ENCODE measurements around the gene BTRC. TPM values are rescaled to one million over a fixed set of nuclear protein-coding genes. Genes with fewer than 3 reads are reported as not detected.
"Not testable (repeated sequence)": the region's sequence is repeated elsewhere in the genome, so short reads cannot be mapped to it uniquely, and the experiment has no call there.

Gene BTRC
- total RNA-seq (2014; rRNA removed; shearing (Covaris generic)): 13.0 and 13.2 TPM in 2 replicates

DNA sequence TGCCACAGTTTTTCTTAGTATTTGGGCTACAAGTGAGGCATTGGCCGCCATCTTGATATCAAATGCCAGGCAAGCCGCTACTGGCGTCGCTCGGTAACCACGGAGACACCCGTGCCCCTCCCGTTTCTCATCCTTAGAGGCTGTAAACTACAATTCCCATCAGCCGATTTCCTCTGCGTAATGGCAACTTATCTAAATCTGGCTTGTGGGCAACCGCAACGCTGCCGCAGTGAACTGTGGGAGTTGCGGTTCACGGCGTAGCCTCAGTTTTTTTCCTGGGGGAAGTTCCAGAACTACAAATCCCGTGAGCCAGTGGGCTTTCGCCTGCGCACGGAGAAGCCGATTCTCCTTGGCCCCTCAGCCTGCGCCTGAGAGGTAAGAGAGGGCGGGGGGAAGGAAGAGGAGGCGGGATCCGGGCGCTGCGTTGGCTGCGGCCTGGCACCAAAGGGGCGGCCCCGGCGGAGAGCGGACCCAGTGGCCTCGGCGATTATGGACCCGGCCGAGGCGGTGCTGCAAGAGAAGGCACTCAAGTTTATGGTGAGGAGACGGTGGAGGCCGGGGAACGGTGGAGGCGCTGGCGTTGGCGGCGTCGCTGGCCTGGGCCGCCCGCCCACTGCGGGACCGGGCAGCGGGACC lies at the start of gene BTRC:
BTRC (plus strand) TSS at position 474 of the 636 bp plus-strand sequence; CDS start at position 490, 16 bp downstream.
- H3K4me3 ChIP-seq (ENCODE audit: insufficient read depth, low read depth, low read length): peak within 1 kb of the TSS; percentile 77
- no peaks in the 10 kb centered on the region for H3K36me3 ChIP-seq (replicated peaks; ENCODE audit: control insufficient read depth, insufficient read depth, low read length)
- H3K27me3 ChIP-seq (ENCODE audit: control insufficient read depth, insufficient read depth, low read length): no peaks in the 10 kb centered on the region
- DNase-seq: peak; percentile 90

DNA sequence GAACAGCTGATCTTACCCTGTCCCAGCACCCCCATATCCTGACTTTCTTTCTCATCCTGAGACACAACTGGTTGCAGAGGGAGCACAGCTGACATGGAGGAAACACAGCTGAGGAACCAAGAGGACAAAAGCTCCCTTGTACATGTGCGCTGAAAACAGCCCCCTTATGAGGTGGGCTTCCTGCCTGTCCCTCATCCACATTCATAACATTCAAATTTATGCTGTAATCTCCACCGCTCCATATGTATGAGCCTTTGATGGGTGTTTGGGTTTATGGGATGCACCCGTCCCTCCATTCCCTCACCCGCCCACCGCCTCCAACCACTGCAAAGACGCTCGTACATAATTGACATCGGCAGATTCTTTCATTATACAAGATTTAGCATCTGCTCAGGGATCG lies 49.6 kb upstream of the BTRC start:
- no peak for DNase-seq
- Histone ChIP-seq H3K36me3 (replicated peaks; ENCODE audit: control insufficient read depth, insufficient read depth, low read length) (no peaks in the 10 kb centered on the region), H3K4me3 (ENCODE audit: insufficient read depth, low read depth, low read length) (no peak overlapping the region), H3K27me3 (ENCODE audit: control insufficient read depth, insufficient read depth, low read length) (peaks cover under 1% of the 10 kb centered on the region)

- H3K4me3 ChIP-seq (ENCODE audit: insufficient read depth, low read depth, low read length): no peak overlapping the region
- no peaks in the 10 kb centered on the region; the same call in 1 of the 2 replicates for H3K27me3 ChIP-seq (ENCODE audit: control insufficient read depth, insufficient read depth, low read length)
- H3K36me3 ChIP-seq (replicated peaks; ENCODE audit: control insufficient read depth, insufficient read depth, low read length): no peaks in the 10 kb centered on the region
- DNase-seq: no peak
Observed at GRCh38 chr10:101305320-101306241, 48.4 kb upstream of the BTRC start.

DNA sequence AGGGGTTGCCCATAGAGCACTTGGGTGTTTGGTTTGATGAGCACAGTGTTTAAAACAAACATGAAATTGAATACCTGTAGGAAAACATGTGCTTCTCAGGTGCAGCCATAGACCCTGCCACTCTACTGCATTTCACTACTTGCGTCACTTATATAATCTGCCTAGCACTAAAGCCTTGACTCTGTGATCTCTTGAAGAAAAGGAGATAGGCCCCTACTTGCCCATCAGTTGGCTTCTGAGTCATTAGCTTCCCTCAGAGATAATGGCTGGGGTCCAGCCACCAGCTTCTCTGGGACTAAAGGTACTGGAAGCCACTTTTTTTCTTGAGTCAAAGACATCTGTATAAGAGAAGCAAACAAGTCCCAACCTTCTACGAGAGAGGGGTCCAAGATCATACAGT lies 45.9 kb upstream of the BTRC start:
- no peak for DNase-seq
- Histone ChIP-seq H3K27me3 (ENCODE audit: control insufficient read depth, insufficient read depth, low read length) (no peaks in the 10 kb centered on the region), H3K4me3 (ENCODE audit: insufficient read depth, low read depth, low read length) (no peak overlapping the region), H3K36me3 (replicated peaks; ENCODE audit: control insufficient read depth, insufficient read depth, low read length) (no peaks in the 10 kb centered on the region)

DNA sequence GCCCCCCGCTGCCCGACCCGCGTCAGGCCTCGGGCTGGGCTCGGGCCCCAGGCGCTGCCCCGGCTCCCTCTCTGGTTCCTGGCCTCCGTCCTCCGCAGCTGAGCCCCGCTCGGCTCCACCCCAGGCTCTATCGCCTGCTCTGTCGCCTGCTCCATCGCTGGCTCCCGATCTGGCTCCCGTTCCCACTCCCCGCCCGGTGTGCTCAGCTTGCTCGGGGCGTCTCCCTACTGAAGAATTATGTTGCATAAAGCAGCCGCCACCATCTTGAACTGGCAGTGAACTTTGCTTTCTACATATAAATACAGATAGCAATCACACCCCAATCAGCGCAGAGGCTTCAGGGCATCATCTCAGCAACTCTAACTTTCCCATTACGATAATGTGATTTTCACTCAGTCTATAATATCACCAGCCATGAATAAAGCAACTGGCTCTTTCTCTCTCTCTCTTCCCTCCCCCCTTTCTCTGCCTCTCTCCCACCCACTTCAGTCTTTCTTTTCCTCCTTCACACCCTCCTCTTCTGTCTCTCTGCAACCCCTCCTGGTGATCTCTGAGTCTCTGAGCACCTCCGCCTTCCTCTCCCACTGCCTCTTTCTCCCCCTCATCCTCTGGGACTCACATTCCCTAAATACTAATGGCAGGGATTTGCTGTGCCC lies 43.3 kb upstream of the BTRC start:
- H3K36me3 ChIP-seq (replicated peaks; ENCODE audit: control insufficient read depth, insufficient read depth, low read length): no peaks in the 10 kb centered on the region
- DNase-seq: peak; percentile 79
- H3K27me3 ChIP-seq (ENCODE audit: control insufficient read depth, insufficient read depth, low read length): no peaks in the 10 kb centered on the region
- H3K4me3 ChIP-seq (ENCODE audit: insufficient read depth, low read depth, low read length): peak overlapping the region; percentile 37

DNA sequence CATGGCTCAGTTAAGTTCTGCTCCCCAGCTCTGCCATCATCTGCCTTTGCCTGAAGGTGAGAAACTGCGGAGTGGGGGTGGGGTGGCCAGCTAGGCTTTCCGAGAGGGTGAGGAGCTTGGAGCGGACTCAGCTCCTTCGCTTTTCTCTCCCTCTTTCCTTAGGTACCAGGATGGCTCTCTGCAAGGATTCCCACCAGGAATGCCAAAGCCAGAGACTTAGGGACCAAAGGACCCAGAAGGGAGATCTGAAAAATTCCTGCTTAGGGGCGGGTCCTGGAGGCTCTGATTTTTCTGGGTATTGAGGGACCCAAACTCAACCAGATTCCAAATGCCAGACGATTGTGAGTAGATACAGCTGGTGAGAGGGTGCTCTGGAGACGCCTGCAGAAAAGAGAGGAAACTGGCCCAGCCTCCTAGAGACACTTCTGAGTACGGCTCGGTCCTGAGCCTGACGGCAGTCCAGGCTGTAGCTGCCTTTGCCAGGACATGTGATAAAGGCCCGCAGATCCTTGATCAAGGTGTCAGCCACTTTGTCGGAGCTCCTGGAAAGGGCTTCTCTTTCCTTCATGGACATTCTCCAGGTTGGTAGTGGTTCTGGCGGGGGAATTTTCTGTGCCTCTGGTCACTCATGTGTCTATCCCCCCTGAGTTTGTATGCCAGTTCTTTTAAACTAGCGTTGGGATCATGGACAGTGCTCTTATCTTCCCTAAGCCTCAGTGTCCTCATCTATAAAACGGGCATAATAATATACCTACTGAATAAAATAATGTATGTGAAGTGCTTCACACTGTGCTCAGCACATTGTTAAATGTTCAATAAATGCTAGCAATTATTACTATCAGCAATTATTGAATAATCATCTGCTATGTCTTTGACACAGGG lies 42.5 kb upstream of the BTRC start:
- Histone ChIP-seq H3K27me3 (ENCODE audit: control insufficient read depth, insufficient read depth, low read length) (no peaks in the 10 kb centered on the region), H3K36me3 (replicated peaks; ENCODE audit: control insufficient read depth, insufficient read depth, low read length) (no peaks in the 10 kb centered on the region), H3K4me3 (ENCODE audit: insufficient read depth, low read depth, low read length) (peak overlapping the region; percentile 37)
- DNase-seq: peak; percentile 83

DNA sequence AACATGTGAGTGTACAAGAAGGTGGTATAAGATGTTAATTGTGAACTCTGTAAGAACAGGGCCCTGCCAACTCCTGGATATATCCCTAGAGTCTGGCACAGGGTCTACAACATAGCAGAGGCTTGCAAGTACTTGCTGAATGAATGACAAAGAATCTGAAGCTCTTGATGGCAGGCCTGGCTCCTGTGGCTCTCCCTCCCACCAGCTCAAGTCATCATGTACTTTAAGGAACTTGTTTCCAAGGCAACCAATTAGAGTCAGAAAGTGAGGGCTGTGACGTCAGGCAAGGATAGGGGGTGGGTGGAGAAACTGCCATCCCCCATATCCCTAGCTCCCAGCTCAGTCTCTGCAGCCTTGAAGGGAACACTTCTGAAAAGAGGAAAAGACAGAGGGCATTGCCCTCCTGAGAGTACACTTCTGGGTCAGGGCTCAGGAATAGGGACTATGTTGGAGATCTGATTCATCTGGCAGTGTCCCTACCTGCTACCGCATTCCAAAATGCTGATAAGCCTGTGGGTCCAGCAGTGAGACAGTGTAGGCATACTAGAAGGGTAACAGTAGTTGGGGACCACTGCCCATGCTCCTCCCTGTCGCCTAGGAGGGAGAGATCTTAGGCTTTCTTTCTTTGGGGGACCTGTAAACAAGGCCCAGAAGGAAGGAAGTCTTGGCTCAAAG lies 34.6 kb upstream of the BTRC start:
- peak; percentile 75 for DNase-seq
- Histone ChIP-seq H3K4me3 (ENCODE audit: insufficient read depth, low read depth, low read length) (no peak overlapping the region), H3K27me3 (ENCODE audit: control insufficient read depth, insufficient read depth, low read length) (no peaks in the 10 kb centered on the region), H3K36me3 (replicated peaks; ENCODE audit: control insufficient read depth, insufficient read depth, low read length) (no peaks in the 10 kb centered on the region)

DNA sequence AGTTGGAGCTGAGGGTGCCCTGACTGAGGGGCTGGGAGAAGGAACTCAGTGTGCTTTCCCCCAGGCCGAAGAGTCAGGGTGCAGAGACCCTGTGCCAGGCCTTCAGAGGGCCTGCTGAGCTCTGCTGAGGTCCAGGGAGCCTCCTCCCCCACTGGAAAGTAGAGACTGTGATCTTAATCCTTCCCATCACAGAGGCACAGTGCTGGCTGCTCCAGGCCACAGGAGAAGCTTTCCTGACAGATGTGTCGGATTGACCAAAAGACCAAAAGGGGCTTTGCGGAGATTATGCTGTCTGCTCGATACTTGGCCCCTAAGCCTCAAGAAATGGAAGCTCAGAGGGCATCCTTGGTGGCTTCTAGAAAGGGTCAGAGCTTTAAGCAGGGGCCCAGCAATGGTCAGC lies 32.9 kb upstream of the BTRC start:
- no peaks in the 10 kb centered on the region for H3K36me3 ChIP-seq (replicated peaks; ENCODE audit: control insufficient read depth, insufficient read depth, low read length)
- no peak for DNase-seq
- H3K27me3 ChIP-seq (ENCODE audit: control insufficient read depth, insufficient read depth, low read length): no peaks in the 10 kb centered on the region
- H3K4me3 ChIP-seq (ENCODE audit: insufficient read depth, low read depth, low read length): no peak overlapping the region

DNA sequence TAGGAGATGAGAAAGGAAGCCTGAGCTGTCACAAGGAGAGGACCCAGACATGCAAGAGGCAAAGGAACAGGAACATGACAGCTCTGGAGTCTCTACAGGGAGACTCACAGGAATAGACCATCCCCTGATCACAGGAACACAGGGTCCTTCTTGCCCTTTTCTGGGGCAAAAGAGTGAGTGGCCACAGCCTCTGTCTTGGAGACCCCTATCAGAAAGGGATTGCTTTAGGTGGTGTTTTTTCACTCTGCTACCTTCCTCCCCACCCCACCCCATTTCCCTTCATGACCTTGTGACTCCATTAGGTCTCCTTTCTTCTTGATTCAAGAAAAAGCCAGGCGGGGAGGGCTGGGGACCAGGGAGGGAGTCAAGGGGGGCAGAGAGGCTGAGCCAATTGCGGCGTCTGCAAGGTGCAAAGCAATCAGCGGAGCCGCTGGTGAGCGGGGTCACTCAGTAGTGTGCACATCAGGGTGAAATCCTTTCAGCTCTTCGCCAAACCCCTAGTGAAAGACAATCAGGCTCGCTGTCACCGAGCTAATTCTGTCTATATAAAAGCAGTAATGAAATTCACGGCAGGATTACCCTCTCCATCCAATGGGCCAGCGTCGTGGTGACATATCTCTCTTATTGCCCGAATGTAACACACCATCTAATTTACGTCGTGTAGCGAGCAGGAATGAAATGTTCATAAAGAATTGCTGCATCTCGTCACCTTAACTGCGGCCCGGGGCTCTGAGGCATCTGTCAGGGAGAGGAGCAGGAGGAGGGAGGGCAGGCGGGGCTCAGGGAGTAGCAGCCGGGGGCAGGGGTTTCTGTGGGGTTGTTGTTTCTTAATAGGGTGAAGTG lies 31.5 kb upstream of the BTRC start:
- peak; percentile 43 for DNase-seq
- no peak overlapping the region for H3K4me3 ChIP-seq (ENCODE audit: insufficient read depth, low read depth, low read length)
- no peaks in the 10 kb centered on the region for H3K36me3 ChIP-seq (replicated peaks; ENCODE audit: control insufficient read depth, insufficient read depth, low read length)
- no peaks in the 10 kb centered on the region for H3K27me3 ChIP-seq (ENCODE audit: control insufficient read depth, insufficient read depth, low read length)

DNA sequence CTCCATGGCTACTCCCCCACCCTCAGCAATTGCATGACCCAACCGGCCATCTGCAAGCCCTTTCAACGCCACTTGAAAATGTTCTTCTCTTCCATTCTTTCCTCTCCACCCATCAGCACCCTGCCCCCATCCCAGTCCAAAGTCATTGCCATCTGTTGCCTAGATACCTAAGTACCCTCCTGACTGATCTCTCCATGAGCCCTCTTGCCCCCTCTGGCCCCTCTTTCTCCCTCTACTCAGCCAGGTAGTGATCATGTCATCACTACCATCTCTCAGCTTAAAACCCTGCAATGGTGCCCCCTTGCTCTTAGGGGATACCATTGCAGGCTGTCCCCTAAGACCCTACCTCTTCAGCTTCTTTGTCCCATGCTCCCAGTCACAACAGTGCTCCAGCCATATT lies 30.5 kb upstream of the BTRC start:
- peak; percentile 64 for DNase-seq
- H3K27me3 ChIP-seq (ENCODE audit: control insufficient read depth, insufficient read depth, low read length): no peaks in the 10 kb centered on the region
- no peaks in the 10 kb centered on the region for H3K36me3 ChIP-seq (replicated peaks; ENCODE audit: control insufficient read depth, insufficient read depth, low read length)
- no peak overlapping the region for H3K4me3 ChIP-seq (ENCODE audit: insufficient read depth, low read depth, low read length)

DNA sequence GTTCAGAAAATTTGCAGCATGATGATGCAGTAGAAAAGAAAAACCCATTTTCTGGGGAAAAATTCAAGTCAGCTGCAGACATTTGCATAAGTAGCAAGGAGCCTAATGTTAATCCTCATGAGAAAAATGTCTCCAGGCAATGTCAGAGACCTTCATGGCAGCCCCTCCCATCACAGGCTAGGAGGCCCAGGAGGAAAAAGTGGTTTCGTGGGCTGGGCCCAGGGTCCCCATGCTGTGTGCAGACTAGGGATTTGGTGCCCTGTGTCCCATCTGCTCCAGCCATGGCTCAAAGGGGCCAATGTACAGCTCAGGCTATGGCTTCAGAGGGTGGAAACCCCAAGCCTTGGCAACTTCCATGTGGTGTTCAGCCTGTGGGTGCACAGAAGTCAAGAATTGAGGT lies 26.5 kb upstream of the BTRC start:
- H3K36me3 ChIP-seq (replicated peaks; ENCODE audit: control insufficient read depth, insufficient read depth, low read length); H3K27me3 ChIP-seq (ENCODE audit: control insufficient read depth, insufficient read depth, low read length); H3K4me3 ChIP-seq (ENCODE audit: insufficient read depth, low read depth, low read length); DNase-seq: not testable (repeated sequence)

GRCh38 chr10:101329341-101330032 lies 24.5 kb upstream of the BTRC start:
- H3K27me3 ChIP-seq (ENCODE audit: control insufficient read depth, insufficient read depth, low read length): no peaks in the 10 kb centered on the region
- H3K36me3 ChIP-seq (replicated peaks; ENCODE audit: control insufficient read depth, insufficient read depth, low read length): no peaks in the 10 kb centered on the region
- no peak for DNase-seq
- no peak overlapping the region for H3K4me3 ChIP-seq (ENCODE audit: insufficient read depth, low read depth, low read length)
